ENCODE data around the gene ZBTB7C. TPM values are rescaled to one million over a fixed set of nuclear protein-coding genes. Genes with fewer than 3 reads are reported as not detected.

ZBTB7C gene
- total RNA-seq, 1 experiment from 2014 or later = 0.33 TPM

- Histone ChIP-seq H3K23me2 (ENCODE audit: insufficient read length, low read depth, low read length, poor library complexity, severe bottlenecking) (no peaks in the 10 kb centered on the region), H2BK5ac (ENCODE audit: insufficient read length, low read length) (no peak overlapping the region), H2BK12ac (ENCODE audit: insufficient read length, low read depth, low read length) (no peak overlapping the region), H2BK20ac (ENCODE audit: low read depth, low read length, poor library complexity, severe bottlenecking) (no peak overlapping the region), H3K23ac (ENCODE audit: insufficient read length, low read depth, low read length) (no peak overlapping the region), H3K9me3 (ENCODE audit: control insufficient read depth, low read depth, low read length) (no peaks in the 10 kb centered on the region), H3K18ac (ENCODE audit: insufficient read length, low read depth, low read length) (no peak overlapping the region), H4K91ac (ENCODE audit: insufficient read length, low read depth, low read length) (no peak overlapping the region), H3K4ac (ENCODE audit: low read depth, low read length) (no peak overlapping the region), H3K56ac (ENCODE audit: insufficient read length, low read depth, low read length) (no peak overlapping the region), H4K8ac (replicated peaks; ENCODE audit: insufficient read length, low read depth, low read length) (no peak overlapping the region), H2AK5ac (ENCODE audit: insufficient read length, low read length) (no peak overlapping the region), H3K9ac (ENCODE audit: extremely low read depth, insufficient read length, low read length) (no peak overlapping the region), H3T11ph (ENCODE audit: low read length) (no peak overlapping the region), H4K5ac (ENCODE audit: insufficient read length, low read depth, low read length) (no peak overlapping the region), H3K4me1 (ENCODE audit: insufficient read depth, low read length) (no peaks in the 10 kb centered on the region), H2AFZ (ENCODE audit: low read length) (no peak overlapping the region), H2BK120ac (ENCODE audit: low read depth, low read length, poor library complexity, severe bottlenecking) (no peak overlapping the region), H3K4me2 (ENCODE audit: insufficient read depth, insufficient read length, low read length) (no peak overlapping the region), H3K79me1 (ENCODE audit: insufficient read depth, low read depth, low read length, poor library complexity, severe bottlenecking) (no peaks in the 10 kb centered on the region), H3K27me3 (ENCODE audit: insufficient read depth, low read length) (no peaks in the 10 kb centered on the region), H3K79me2 (ENCODE audit: insufficient read depth, low read length) (no peaks in the 10 kb centered on the region), H3K27ac (ENCODE audit: insufficient read length, low read depth, low read length) (no peak overlapping the region), H4K20me1 (ENCODE audit: control insufficient read depth, insufficient read depth, insufficient read length) (no peaks in the 10 kb centered on the region), H2BK15ac (ENCODE audit: low read depth, low read length) (no peak overlapping the region), H3K14ac (ENCODE audit: insufficient read depth, low read length) (no peak overlapping the region)
- peak; percentile 17 for DNase-seq
- Mint-ChIP-seq H3K4me3 (no peak overlapping the region), H3K9me3 (peaks cover 0 to 5% of the 10 kb centered on the region in 2 experiments; a peak in 3 of 5 replicates), H3K4me1 (peaks cover 33 to 43% of the 10 kb centered on the region in 2 experiments), H3K36me3 (ENCODE audit: insufficient read depth in 1 of 3, low read depth in 3 of 3) (peaks cover 0 to 4% (median 0%) of the 10 kb centered on the region in 3 experiments; a peak in 2 of 7 replicates), H3K27ac (no peak overlapping the region), H3K27me3 (ENCODE audit: low read depth) (peaks cover 4% of the 10 kb centered on the region; the same call in 1 of the 2 replicates)
- no CpG with 5 or more reads among the region's 3 CpGs for WGBS (ENCODE audit: extremely low coverage, insufficient read length, low lambda C conversion rate)
- TF ChIP-seq CTCF (conservative IDR thresholded peaks at IDR 0.05) = no peak
Observed at GRCh38 chr18:48018851-48019250, 390.3 kb downstream of the ZBTB7C start.

All from H9 (cell line).